PC-9 (cell line): ENCODE results near the gene IQSEC1. TPM values are rescaled to one million over a fixed set of nuclear protein-coding genes. Genes with fewer than 3 reads are reported as not detected.

Source experiments
- BruUV-seq: library from RNA; stranded (reverse); fragments of 400-500 nt; replicated peaks from 2 replicates; lab custom pipeline; 2021; lab: Mats Ljungman, UMichigan
- CTCF ChIA-PET: fragments of 300-600 bp; sonication (Branson Sonifier 250); formaldehyde crosslinking; loops from one replicate; lab custom pipeline; 2022; ENCODE audit warnings: antibody characterized with exemption; lab: Charles Lee
- POLR2A ChIA-PET: fragments of 300-600 bp; sonication (Branson Sonifier 250); formaldehyde crosslinking; loops from one replicate; lab custom pipeline; 2022; ENCODE audit warnings: antibody characterized with exemption; ENCODE audit not compliant: unreplicated experiment; lab: Charles Lee
- DNase-seq, 2 experiments: peaks; one replicate each; pipeline versions ENCODE4 v3.0.0 to v3.0.0-alpha.2; 2015 to 2022; ENCODE audit warnings: mixed read lengths in 1 of 2
- H2AFZ ChIP-seq: fragments of 200-600 bp; sonication (generic); 2 replicates; pipeline ENCODE4 v1.8.1; 2017; ENCODE audit warnings: antibody characterized with exemption
- H3F3A ChIP-seq: fragments of 200-600 bp; sonication (generic); 2 replicates; pipeline ENCODE4 v1.8.1; 2017; ENCODE audit warnings: antibody characterized with exemption, mild to moderate bottlenecking, low read depth; ENCODE audit not compliant: insufficient read depth
- H3K27ac ChIP-seq: fragments of 200-600 bp; sonication (generic); 2 replicates; pipeline ENCODE4 v1.6.1; 2016; ENCODE audit warnings: mixed run types
- H3K27me3 ChIP-seq: fragments of 200-600 bp; sonication (generic); 2 replicates; pipeline ENCODE4 v1.6.1; 2016; ENCODE audit warnings: low read depth, mixed run types; ENCODE audit not compliant: insufficient read depth
- H3K36me3 ChIP-seq: fragments of 200-600 bp; sonication (generic); 2 replicates; pipeline ENCODE4 v1.6.1; 2016; ENCODE audit warnings: low read depth, mixed run types
- H3K4me1 ChIP-seq: fragments of 200-600 bp; sonication (generic); replicated peaks from 2 replicates; pipeline ENCODE4 v1.6.1; 2016; ENCODE audit warnings: mixed run types; ENCODE audit not compliant: insufficient read depth
- H3K4me2 ChIP-seq: fragments of 200-600 bp; sonication (generic); 2 replicates; pipeline ENCODE4 v1.6.1; 2017; ENCODE audit warnings: mixed run types
- H3K4me3 ChIP-seq: fragments of 200-600 bp; sonication (generic); 2 replicates; pipeline ENCODE4 v1.6.1; 2016; ENCODE audit warnings: mixed run types
- H3K79me2 ChIP-seq: fragments of 200-600 bp; sonication (generic); 2 replicates; pipeline ENCODE4 v1.6.1; 2017; ENCODE audit warnings: low read depth, mixed run types
- H3K9me2 ChIP-seq: fragments of 200-600 bp; sonication (generic); 2 replicates; pipeline ENCODE4 v1.8.1; 2017; ENCODE audit warnings: mild to moderate bottlenecking; ENCODE audit not compliant: insufficient read depth
- H3K9me3 ChIP-seq: fragments of 200-600 bp; sonication (generic); 2 replicates; pipeline ENCODE4 v1.8.1; 2016; ENCODE audit warnings: low read depth; ENCODE audit not compliant: insufficient read depth
- H4K20me1 ChIP-seq: fragments of 200-600 bp; sonication (generic); 2 replicates; pipeline ENCODE4 v1.8.1; 2017; ENCODE audit not compliant: insufficient read depth
- EZH2 ChIP-seq: fragments of 200-600 bp; sonication (generic); IDR thresholded peaks from 2 replicates; pipeline ENCODE4 v1.8.0; 2017; ENCODE audit warnings: antibody characterized with exemption, low read depth
- intact Hi-C: fragments of 100-400 bp; cut with micrococcal nuclease; formaldehyde crosslinking; loops from one replicate; pipeline ENCODE4 v1.10.0; 2022; ENCODE audit not compliant: unreplicated experiment
- total RNA-seq: library from RNA; stranded (reverse); gene quantifications from 2 replicates; pipeline ENCODE4 v1.2.3, GENCODE V29; 2021
- TF ChIP-seq, protein P1 (sequence below): fragments of 200-600 bp; sonication (generic); conservative IDR thresholded peaks from 2 replicates; pipeline ENCODE4 v1.6.1; 2017; ENCODE audit warnings: mixed run types, antibody characterized with exemption, mild to moderate bottlenecking, moderate library complexity

IQSEC1 gene
- total RNA-seq, 1 experiment from 2014 or later: 30.7 TPM

DNA sequence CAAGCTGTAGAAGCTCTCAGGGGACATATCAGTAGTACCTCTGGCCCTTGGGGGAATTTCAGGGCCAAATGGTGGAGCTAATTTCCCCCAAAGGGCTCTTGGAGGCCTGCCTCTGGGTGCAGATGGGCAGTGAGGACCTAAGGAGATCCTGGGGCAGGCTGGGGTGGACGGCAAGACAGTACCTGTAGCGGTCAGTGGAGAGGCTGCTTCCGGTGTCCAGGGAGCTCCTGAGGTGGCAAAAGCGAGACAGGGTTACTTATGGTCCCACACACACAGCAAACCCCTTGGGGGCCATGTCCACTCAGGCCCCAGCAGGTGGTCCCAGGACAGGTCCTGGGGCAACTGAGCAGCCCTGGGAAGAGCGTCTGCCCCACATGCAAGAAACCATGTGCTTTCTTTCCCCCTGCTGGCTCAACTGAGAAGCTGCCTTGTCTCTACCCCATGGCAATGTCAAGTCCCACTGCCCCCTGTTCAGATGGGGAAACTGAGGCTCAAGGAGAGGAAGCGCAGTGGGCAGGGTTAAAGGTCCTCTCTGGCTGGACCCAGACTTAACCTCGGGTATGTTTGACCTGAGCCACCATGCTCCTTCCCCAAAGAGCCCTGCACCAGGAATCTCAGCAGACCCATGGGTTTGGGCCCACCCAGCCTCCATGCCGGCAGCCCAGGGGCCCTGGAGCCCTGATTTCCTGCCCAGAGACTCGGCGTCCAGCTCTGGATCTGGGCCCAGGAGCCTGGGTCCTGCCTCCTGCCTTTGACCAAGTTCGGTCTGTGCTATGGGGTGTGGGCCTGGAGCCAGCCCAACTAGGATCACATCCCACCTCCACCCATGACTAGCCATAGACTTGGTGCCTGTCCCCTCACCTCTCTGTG is 25.7 kb downstream of the IQSEC1 start:
- no peak overlapping the region for H3K27ac ChIP-seq
- no peak overlapping the region for H2AFZ ChIP-seq
- no peaks in the 10 kb centered on the region for H3K9me3 ChIP-seq
- ChIA-PET POLR2A (no interaction called here), CTCF (no interaction called here)
- no TSS peak for BruUV-seq
- DNase-seq: no peak
- H3K4me2 ChIP-seq: no peak overlapping the region
- H3K4me1 ChIP-seq: peaks cover 10% of the 10 kb centered on the region
- H4K20me1 ChIP-seq: peaks cover 3% of the 10 kb centered on the region; the same call in 1 of the 2 replicates
- H3K9me2 ChIP-seq: no peaks in the 10 kb centered on the region
- H3K36me3 ChIP-seq: no peaks in the 10 kb centered on the region
- H3K27me3 ChIP-seq: no peaks in the 10 kb centered on the region
- no peaks in the 10 kb centered on the region for H3K79me2 ChIP-seq
- H3F3A ChIP-seq: no peaks in the 10 kb centered on the region
- no peak for TF ChIP-seq EZH2
- intact Hi-C loops: no loop called here
- H3K4me3 ChIP-seq: no peak overlapping the region

- Histone ChIP-seq H2AFZ (no peak overlapping the region), H3K9me3 (no peaks in the 10 kb centered on the region), H3K4me3 (no peak overlapping the region), H3K27ac (no peak overlapping the region), H3K9me2 (no peaks in the 10 kb centered on the region), H3K4me2 (no peak overlapping the region), H3K36me3 (no peaks in the 10 kb centered on the region), H3K79me2 (no peaks in the 10 kb centered on the region), H3F3A (no peaks in the 10 kb centered on the region), H3K27me3 (no peaks in the 10 kb centered on the region), H3K4me1 (peaks cover 10% of the 10 kb centered on the region), H4K20me1 (peaks cover 3% of the 10 kb centered on the region; the same call in 1 of the 2 replicates)
- ChIA-PET CTCF (no interaction called here), POLR2A (no interaction called here)
- no TSS peak for BruUV-seq
- intact Hi-C loops: no loop called here
- no peak for DNase-seq
- TF ChIP-seq, protein P1, sequence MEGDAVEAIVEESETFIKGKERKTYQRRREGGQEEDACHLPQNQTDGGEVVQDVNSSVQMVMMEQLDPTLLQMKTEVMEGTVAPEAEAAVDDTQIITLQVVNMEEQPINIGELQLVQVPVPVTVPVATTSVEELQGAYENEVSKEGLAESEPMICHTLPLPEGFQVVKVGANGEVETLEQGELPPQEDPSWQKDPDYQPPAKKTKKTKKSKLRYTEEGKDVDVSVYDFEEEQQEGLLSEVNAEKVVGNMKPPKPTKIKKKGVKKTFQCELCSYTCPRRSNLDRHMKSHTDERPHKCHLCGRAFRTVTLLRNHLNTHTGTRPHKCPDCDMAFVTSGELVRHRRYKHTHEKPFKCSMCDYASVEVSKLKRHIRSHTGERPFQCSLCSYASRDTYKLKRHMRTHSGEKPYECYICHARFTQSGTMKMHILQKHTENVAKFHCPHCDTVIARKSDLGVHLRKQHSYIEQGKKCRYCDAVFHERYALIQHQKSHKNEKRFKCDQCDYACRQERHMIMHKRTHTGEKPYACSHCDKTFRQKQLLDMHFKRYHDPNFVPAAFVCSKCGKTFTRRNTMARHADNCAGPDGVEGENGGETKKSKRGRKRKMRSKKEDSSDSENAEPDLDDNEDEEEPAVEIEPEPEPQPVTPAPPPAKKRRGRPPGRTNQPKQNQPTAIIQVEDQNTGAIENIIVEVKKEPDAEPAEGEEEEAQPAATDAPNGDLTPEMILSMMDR: no peak
- TF ChIP-seq EZH2: no peak
These were observed 26.5 kb downstream of the IQSEC1 start for GRCh38 chr3:13046569-13047274.

DNA sequence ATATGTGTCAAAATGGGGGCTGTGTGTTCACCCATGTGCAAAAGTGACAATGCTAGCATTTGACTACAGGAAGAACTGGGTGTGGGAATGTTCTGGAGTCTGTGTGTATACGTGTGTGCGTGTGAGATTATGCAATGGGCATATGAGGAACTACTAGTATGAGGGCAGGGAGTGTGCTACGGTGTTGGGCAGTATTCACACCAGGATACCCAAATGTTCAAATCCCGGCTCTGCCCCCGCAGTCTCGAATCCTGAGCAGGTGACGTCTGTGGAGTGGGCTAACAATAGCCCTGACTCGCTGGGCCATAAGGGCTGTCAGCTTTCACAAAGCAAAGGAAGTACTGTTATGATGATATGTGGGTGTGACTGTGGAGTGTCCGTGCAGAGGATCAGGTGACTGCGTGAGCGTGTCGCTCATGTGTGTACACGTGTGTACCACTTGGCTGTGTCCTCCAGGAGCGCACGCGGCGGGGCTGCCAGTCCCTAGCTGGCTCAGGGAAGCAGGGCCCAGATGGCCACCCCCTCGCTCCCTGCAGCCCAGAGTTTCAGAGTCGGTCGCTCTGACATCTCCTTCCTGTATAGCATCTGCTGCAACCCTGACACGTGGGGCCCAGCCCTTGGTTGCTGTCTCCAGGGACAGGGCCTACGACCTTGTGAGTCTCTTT is 27.2 kb downstream of the IQSEC1 start:
- H3K27me3 ChIP-seq: no peaks in the 10 kb centered on the region
- no peaks in the 10 kb centered on the region for H3K9me3 ChIP-seq
- TF ChIP-seq, protein P1: no peak
- no peak for TF ChIP-seq EZH2
- DNase-seq: no peak
- H3K4me2 ChIP-seq: no peak overlapping the region
- intact Hi-C loops: no loop called here
- peaks cover 3% of the 10 kb centered on the region; the same call in 1 of the 2 replicates for H4K20me1 ChIP-seq
- no peak overlapping the region for H3K27ac ChIP-seq
- POLR2A ChIA-PET: no interaction called here
- CTCF ChIA-PET: no interaction called here
- no peaks in the 10 kb centered on the region for H3F3A ChIP-seq
- H2AFZ ChIP-seq: no peak overlapping the region
- no peaks in the 10 kb centered on the region for H3K79me2 ChIP-seq
- no TSS peak for BruUV-seq
- H3K36me3 ChIP-seq: no peaks in the 10 kb centered on the region
- peaks cover 3% of the 10 kb centered on the region for H3K4me1 ChIP-seq
- H3K9me2 ChIP-seq: no peaks in the 10 kb centered on the region
- H3K4me3 ChIP-seq: no peak overlapping the region
